Measurements from ENCODE around the gene RBM42. TPM values are rescaled to one million over a fixed set of nuclear protein-coding genes. Genes with fewer than 3 reads are reported as not detected.

The RBM42 gene
- total and polyA plus RNA-seq, 9 of the 15 experiments (the other 6 are each of a cell fraction or from before 2014, with no cell fraction given): 5.7 to 149 (median 32.4) TPM

DNA sequence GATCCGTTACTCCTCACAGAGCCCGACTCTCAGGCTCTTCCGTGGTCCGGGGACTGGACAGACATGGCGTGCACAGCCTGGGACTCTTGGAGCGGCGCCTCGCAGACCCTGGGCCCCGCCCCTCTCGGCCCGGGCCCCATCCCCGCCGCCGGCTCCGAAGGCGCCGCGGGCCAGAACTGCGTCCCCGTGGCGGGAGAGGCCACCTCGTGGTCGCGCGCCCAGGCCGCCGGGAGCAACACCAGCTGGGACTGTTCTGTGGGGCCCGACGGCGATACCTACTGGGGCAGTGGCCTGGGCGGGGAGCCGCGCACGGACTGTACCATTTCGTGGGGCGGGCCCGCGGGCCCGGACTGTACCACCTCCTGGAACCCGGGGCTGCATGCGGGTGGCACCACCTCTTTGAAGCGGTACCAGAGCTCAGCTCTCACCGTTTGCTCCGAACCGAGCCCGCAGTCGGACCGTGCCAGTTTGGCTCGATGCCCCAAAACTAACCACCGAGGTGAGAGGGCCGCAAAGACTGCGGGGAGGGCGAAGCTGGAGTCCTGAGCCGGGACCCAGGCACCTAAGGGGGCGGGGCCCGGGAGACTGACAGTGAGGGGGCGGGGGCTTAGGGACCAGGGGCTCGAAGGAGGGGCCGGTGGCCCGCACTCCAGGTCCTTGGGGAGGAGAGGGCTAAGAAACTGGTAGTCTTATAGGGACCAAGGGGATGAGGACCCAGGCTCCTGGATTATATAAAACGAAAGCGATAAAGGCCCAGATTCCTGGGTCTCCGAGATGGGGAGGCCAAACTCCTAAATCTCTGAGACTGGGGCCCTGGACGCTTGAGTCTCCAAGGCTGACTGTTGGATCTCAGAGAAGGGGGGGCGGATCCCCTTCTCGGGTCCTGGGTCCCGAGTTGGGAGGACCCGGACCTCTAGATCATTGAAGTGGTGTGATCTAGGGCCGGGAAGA lies 14.7 kb downstream of the RBM42 start (continued):
- TF ChIP-seq, protein P1, sequence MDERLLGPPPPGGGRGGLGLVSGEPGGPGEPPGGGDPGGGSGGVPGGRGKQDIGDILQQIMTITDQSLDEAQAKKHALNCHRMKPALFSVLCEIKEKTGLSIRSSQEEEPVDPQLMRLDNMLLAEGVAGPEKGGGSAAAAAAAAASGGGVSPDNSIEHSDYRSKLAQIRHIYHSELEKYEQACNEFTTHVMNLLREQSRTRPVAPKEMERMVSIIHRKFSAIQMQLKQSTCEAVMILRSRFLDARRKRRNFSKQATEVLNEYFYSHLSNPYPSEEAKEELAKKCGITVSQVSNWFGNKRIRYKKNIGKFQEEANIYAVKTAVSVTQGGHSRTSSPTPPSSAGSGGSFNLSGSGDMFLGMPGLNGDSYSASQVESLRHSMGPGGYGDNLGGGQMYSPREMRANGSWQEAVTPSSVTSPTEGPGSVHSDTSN (CRISPR knock-in tag; IDR thresholded peaks at IDR 0.05; ENCODE audit: low read depth): 0 out of 2 replicates have a peak, but pooled peaks have one; percentile 22
- TF ChIP-seq, protein P1 (tag; conservative IDR thresholded peaks at IDR 0.05; ENCODE audit: low read depth): peak; percentile 88
- TF ChIP-seq E2F3 (CRISPR knock-in tag; IDR thresholded peaks at IDR 0.05) (peak; percentile 93), RBM22 (IDR thresholded peaks at IDR 0.05; ENCODE audit: low read depth, low read length, poor library complexity, severe bottlenecking) (peak; percentile 85), SP2 (IDR thresholded peaks at IDR 0.05; ENCODE audit: extremely low read depth, low read depth, low read length, poor library complexity, severe bottlenecking) (no peak), HDAC1 (IDR thresholded peaks at IDR 0.05) (peak in 1 of 2 experiments; percentile 51; a peak in 2 of 4 replicates), POLR3G (IDR thresholded peaks at IDR 0.05; ENCODE audit: extremely low read depth, insufficient read length, insufficient replicate concordance) (no peak), SETDB1 (IDR thresholded peaks at IDR 0.05; ENCODE audit: low read length) (no peak), DDX20 (tag; IDR thresholded peaks at IDR 0.05; ENCODE audit: low read depth) (no peak), POLR2H (tag; IDR thresholded peaks at IDR 0.05; ENCODE audit: low read depth) (peak; percentile 67), BACH1 (tag; IDR thresholded peaks at IDR 0.05) (no peak), MTA3 (IDR thresholded peaks at IDR 0.05; ENCODE audit: borderline replicate concordance) (peak; percentile 87), HNRNPUL1 (IDR thresholded peaks at IDR 0.05; ENCODE audit: low read length) (no peak), EP400 (IDR thresholded peaks at IDR 0.05) (peak; percentile 79), NEUROD1 (IDR thresholded peaks at IDR 0.05; ENCODE audit: borderline replicate concordance, low read depth, low read length, partially characterized antibody) (peak; percentile 65)
- TF ChIP-seq, protein P2, sequence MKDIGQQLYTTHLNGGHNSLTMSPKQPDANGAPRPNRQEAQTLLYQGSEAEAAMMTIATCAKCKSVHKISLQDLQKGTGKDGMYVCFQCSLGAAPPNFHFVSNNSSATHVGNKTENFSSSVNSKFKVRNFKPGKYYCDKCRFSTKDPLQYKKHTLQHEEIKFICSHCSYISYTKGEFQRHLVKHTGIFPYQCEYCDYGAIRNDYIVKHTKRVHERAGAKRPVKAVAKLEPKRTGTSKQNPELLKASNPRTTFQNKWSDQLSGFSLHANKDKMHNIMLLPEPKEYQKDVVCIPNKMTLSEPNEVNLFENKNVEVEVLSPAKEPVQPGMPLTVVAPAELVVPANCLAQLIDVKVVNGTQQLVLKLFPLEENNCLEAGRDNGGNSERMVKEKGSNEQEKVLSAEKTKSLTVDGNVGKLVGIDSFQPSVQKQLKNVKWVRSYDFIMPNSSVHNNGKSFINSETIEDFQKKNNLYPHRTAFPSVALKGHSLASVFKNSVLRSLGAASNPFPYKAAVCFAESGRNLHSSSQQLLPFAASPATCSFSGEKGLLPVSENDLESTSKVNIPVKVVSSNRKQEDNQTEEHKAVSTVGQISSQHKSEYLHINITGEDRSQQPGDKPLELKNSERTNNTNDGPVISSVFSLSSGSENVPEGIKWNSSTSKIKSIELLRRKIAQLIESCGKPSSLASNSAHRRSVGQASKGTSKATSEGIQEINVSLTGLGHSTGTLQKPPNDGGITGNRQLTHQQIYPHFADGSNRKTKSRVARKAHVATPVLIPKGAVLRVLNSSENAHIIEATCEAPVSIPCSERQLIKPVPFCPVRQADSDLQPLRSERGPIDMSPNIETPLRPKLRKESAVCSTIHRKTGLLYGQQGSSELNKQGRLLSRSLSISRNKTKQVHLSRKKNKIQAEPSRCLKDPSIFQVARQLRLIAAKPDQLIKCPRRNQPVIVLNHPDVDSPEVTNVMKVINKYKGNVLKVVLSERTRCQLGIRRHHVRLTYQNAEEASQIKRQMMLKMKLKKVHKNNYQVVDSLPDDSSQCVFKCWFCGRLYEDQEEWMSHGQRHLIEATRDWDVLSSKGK (CRISPR knock-in tag; IDR thresholded peaks at IDR 0.05): no peak
- TF ChIP-seq, protein P3, sequence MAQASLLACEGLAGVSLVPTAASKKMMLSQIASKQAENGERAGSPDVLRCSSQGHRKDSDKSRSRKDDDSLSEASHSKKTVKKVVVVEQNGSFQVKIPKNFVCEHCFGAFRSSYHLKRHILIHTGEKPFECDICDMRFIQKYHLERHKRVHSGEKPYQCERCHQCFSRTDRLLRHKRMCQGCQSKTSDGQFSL (CRISPR knock-in tag; IDR thresholded peaks at IDR 0.05): no peak
- TF ChIP-seq, protein P3 (tag; IDR thresholded peaks at IDR 0.05): no peak

Data from K562 (cell line).